ENCODE results near the gene PIP.

- TF ChIP-seq CTCF (IDR thresholded peaks at IDR 0.05) (no peak), POLR2A (IDR thresholded peaks at IDR 0.05) (no peak)
Measured at GRCh38 chr7:143129051-143129450, 2.8 kb upstream of the PIP start.
